Hepatocyte (in vitro differentiated cells): ENCODE data around the gene GKN2.

Experiments used
- CTCF ChIP-seq: fragments of 200-600 bp; sonication (generic); IDR thresholded peaks from 2 replicates; pipeline ENCODE4 v1.5.1; 2016; ENCODE audit warnings: antibody characterized with exemption, mild to moderate bottlenecking; ENCODE audit not compliant: poor library complexity
- EZH2 ChIP-seq: fragments of 200-600 bp; sonication (generic); IDR thresholded peaks from 2 replicates; pipeline ENCODE4 v1.6.1; 2016; ENCODE audit warnings: antibody characterized with exemption, mild to moderate bottlenecking, borderline replicate concordance

- no peak for TF ChIP-seq CTCF
- no peak for TF ChIP-seq EZH2
Observed at GRCh38 chr2:68992933-68993332, 40.2 kb upstream of the GKN2 start.
